Loucy (cell line): Measurements from ENCODE around the gene ATP1A2.

Source experiments
- H2AFZ ChIP-seq: fragments of 200-600 bp; sonication (generic); 2 replicates; pipeline ENCODE4 v1.6.0; 2016; ENCODE audit warnings: antibody characterized with exemption, mild to moderate bottlenecking, low read length, moderate library complexity
- H3F3A ChIP-seq: fragments of 200-600 bp; 2 replicates; pipeline ENCODE4 v1.6.0; 2016; ENCODE audit warnings: antibody characterized with exemption, low read depth, mild to moderate bottlenecking
- H3K27me3 ChIP-seq: fragments of 200-600 bp; sonication (generic); 2 replicates; pipeline ENCODE4 v1.6.1; 2014; ENCODE audit warnings: low read length, mild to moderate bottlenecking; ENCODE audit not compliant: insufficient read depth, poor library complexity, severe bottlenecking
- H3K36me3 ChIP-seq: fragments of 200-600 bp; sonication (generic); 2 replicates; pipeline ENCODE4 v1.6.1; 2016; ENCODE audit warnings: low read length; ENCODE audit not compliant: insufficient read depth
- H3K4me1 ChIP-seq: fragments of 200-600 bp; sonication (generic); 2 replicates; pipeline ENCODE4 v1.5.1; 2014; ENCODE audit warnings: low read length, mild to moderate bottlenecking; ENCODE audit not compliant: insufficient read depth, poor library complexity, severe bottlenecking
- H3K4me2 ChIP-seq: fragments of 200-600 bp; sonication (generic); 2 replicates; pipeline ENCODE4 v1.6.0; 2014; ENCODE audit warnings: antibody characterized with exemption, low read length, low read depth, mild to moderate bottlenecking; ENCODE audit not compliant: poor library complexity, severe bottlenecking
- H3K4me3 ChIP-seq: fragments of 200-600 bp; sonication (generic); 2 replicates; pipeline ENCODE4 v1.5.1; 2014; ENCODE audit warnings: low read length, mild to moderate bottlenecking, mixed read lengths; ENCODE audit not compliant: poor library complexity, severe bottlenecking
- H3K79me2 ChIP-seq: fragments of 200-600 bp; sonication (generic); 2 replicates; pipeline ENCODE4 v1.6.1; 2014; ENCODE audit warnings: low read length; ENCODE audit not compliant: insufficient read depth
- H3K9ac ChIP-seq: fragments of 200-600 bp; sonication (generic); 2 replicates; pipeline ENCODE4 v1.6.0; 2014; ENCODE audit warnings: mild to moderate bottlenecking, low read depth, low read length, moderate library complexity; ENCODE audit not compliant: poor library complexity, severe bottlenecking
- H3K9me2 ChIP-seq: fragments of 200-600 bp; sonication (generic); replicated peaks from 2 replicates; pipeline ENCODE4 v1.6.1; 2016; ENCODE audit warnings: low read depth, low read length, mixed read lengths
- H3K9me3 ChIP-seq: fragments of 200-600 bp; sonication (generic); 2 replicates; pipeline ENCODE4 v1.6.1; 2014; ENCODE audit warnings: mild to moderate bottlenecking, antibody characterized with exemption, low read length, low read depth; ENCODE audit not compliant: insufficient read depth
- H4K20me1 ChIP-seq: fragments of 200-600 bp; sonication (generic); 2 replicates; pipeline ENCODE4 v1.6.0; 2014; ENCODE audit warnings: antibody characterized with exemption, low read length, mild to moderate bottlenecking; ENCODE audit not compliant: insufficient read depth, poor library complexity, severe bottlenecking
- EZH2phosphoT487 ChIP-seq: fragments of 200-600 bp; IDR thresholded peaks from 2 replicates; pipeline ENCODE4 v1.6.1; 2018; ENCODE audit warnings: antibody characterized with exemption, mild to moderate bottlenecking, moderate library complexity, borderline replicate concordance
- TF ChIP-seq, protein P1 (sequence below): fragments of 200-600 bp; sonication (generic); conservative IDR thresholded peaks from 2 replicates; pipeline ENCODE4 v1.5.1; 2014; ENCODE audit warnings: mild to moderate bottlenecking, antibody characterized with exemption, low read length

Gene ATP1A2

DNA sequence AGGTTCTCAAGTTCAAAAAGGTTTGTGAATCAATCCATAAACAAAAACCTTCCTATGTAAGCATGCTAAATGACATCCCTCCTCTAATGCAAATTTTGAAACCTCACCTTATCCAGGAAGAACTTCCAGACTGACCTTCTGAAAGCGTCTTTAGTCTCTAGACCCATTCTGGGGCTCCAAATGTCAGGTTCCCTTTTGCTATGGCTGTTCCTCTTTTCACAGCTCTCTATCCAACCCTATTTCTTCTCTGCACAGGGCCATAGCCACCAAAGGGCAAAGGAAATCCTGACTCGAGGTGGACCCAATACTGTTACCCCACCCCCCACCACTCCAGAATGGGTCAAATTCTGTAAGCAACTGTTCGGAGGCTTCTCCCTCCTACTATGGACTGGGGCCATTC, 39.2 kb downstream of the ATP1A2 start:
- Histone ChIP-seq H3F3A (no peaks in the 10 kb centered on the region), H3K9me3 (no peaks in the 10 kb centered on the region), H3K9ac (no peak overlapping the region), H3K36me3 (no peaks in the 10 kb centered on the region), H4K20me1 (no peaks in the 10 kb centered on the region), H3K4me1 (no peaks in the 10 kb centered on the region), H3K27me3 (no peaks in the 10 kb centered on the region), H2AFZ (no peak overlapping the region), H3K79me2 (no peaks in the 10 kb centered on the region), H3K4me3 (no peak overlapping the region), H3K9me2 (no peaks in the 10 kb centered on the region), H3K4me2 (no peak overlapping the region)
- TF ChIP-seq, protein P1, sequence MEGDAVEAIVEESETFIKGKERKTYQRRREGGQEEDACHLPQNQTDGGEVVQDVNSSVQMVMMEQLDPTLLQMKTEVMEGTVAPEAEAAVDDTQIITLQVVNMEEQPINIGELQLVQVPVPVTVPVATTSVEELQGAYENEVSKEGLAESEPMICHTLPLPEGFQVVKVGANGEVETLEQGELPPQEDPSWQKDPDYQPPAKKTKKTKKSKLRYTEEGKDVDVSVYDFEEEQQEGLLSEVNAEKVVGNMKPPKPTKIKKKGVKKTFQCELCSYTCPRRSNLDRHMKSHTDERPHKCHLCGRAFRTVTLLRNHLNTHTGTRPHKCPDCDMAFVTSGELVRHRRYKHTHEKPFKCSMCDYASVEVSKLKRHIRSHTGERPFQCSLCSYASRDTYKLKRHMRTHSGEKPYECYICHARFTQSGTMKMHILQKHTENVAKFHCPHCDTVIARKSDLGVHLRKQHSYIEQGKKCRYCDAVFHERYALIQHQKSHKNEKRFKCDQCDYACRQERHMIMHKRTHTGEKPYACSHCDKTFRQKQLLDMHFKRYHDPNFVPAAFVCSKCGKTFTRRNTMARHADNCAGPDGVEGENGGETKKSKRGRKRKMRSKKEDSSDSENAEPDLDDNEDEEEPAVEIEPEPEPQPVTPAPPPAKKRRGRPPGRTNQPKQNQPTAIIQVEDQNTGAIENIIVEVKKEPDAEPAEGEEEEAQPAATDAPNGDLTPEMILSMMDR = no peak
- TF ChIP-seq EZH2phosphoT487 = no peak

DNA sequence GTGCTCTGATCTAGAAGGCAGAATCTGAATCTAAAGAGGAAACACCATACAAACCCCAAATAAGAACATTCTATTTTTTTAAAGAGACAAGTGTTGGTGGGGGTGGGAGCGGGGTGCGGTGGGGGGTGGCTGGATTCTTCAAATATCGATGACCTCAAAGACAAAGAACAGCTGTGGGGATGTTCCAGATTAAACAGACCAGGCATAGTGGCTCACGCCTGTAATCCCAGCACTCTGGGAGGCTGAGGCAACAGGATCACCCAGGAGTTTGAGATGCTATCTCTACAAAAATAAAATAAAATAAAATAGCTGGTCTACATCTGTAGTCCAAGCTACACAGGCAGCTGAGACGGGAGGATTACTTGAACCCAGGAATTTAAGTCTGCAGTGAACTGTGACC, 40.8 kb downstream of the ATP1A2 start:
- Histone ChIP-seq H3K4me1 (no peaks in the 10 kb centered on the region), H3K27me3 (no peaks in the 10 kb centered on the region), H3K9me2 (no peaks in the 10 kb centered on the region), H3F3A (no peaks in the 10 kb centered on the region), H3K9ac (no peak overlapping the region), H3K36me3 (no peaks in the 10 kb centered on the region), H2AFZ (no peak overlapping the region), H4K20me1 (no peaks in the 10 kb centered on the region), H3K4me2 (no peak overlapping the region), H3K9me3 (no peaks in the 10 kb centered on the region), H3K79me2 (no peaks in the 10 kb centered on the region), H3K4me3 (no peak overlapping the region)
- TF ChIP-seq, protein P1 = no peak
- no peak for TF ChIP-seq EZH2phosphoT487

DNA sequence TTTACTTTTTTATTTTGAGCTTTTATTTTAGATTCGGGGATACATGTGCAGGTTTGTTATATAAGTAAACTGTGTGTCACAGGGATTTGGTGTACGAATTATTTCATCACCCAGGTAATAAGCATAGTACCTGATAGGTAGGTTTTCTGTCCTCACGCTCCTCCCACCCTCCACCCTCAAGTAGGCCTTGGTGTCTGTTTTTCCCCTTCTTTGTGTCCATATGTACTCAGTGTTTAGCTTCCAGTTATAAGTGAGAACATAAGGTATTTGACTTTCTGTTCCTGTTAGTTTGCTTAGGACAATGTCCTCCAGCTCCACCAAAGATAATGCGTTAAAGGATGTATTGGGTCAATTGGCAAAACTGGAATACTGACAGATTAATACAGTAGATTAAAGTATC, 41.6 kb downstream of the ATP1A2 start:
- TF ChIP-seq EZH2phosphoT487 = no peak
- TF ChIP-seq, protein P1 = no peak
- no peaks in the 10 kb centered on the region for H3K4me1 ChIP-seq
- H3K9ac ChIP-seq = no peak overlapping the region

More for the DNA sequence above, 41.6 kb downstream of the ATP1A2 start:
- H3K79me2 ChIP-seq = no peaks in the 10 kb centered on the region
- no peak overlapping the region for H2AFZ ChIP-seq
- no peaks in the 10 kb centered on the region for H4K20me1 ChIP-seq
- H3F3A ChIP-seq = no peaks in the 10 kb centered on the region
- H3K27me3 ChIP-seq = no peaks in the 10 kb centered on the region
- no peaks in the 10 kb centered on the region for H3K36me3 ChIP-seq
- H3K4me3 ChIP-seq = no peak overlapping the region
- no peaks in the 10 kb centered on the region for H3K9me3 ChIP-seq
- H3K4me2 ChIP-seq = no peak overlapping the region
- H3K9me2 ChIP-seq = no peaks in the 10 kb centered on the region
